ENCODE results near the gene EDAR. TPM values are rescaled to one million over a fixed set of nuclear protein-coding genes. Genes with fewer than 3 reads are reported as not detected.

Gene EDAR
- total and polyA plus RNA-seq, 2 of the 4 experiments (the other 2 are of a cell fraction) = not detected

DNA sequence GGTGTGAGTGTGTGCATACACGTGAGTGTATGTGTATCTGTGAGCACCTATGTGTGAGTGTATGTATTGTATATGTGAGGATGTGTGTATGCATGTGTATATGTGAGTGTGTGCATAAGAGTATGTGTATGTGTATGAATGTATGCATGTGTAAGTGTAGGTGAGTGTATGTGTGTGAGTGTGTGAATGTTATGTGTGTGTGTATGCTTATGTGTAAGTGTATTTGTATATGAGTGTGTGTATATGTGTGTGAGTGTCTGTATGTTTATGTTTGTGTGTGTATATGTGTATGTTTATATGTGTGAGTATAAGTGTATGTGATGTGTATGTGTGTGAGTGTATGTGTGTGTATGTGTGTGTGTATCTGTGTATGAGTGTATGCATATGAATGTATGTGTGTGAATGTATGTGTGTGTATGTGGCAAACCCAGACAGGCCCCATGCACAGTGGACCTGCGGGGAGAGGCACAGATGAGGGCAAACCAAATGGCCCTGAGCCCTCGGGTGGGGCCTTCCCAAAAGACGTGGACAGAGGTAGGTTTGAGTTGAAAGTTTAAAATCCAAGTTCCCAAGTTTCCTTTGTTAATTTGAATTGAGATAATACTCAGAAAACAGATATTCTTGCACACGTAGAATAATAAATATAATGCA lies 51.5 kb downstream of the EDAR start:
- WGBS, 2 experiments (ENCODE audit: extremely low coverage in 2 of 2, insufficient read length in 1 of 2) = no CpG with 5 or more reads among the region's 5 CpGs
- H2BK15ac ChIP-seq (ENCODE audit: low read depth, low read length) = no peak overlapping the region
- peak overlapping the region; percentile 72 for H2BK5ac ChIP-seq (ENCODE audit: low read depth, low read length, poor library complexity, severe bottlenecking)
- no peak for DNase-seq
- no TSS peak for BruUV-seq (replicated peaks)
- peaks cover 86% of the 10 kb centered on the region for H3K27me3 ChIP-seq (ENCODE audit: control insufficient read depth, insufficient read depth, low read length)
- no peak overlapping the region for H3K4me3 ChIP-seq (ENCODE audit: insufficient read depth, low read depth, low read length)
- CTCF ChIA-PET = no interaction called here
- H3K23ac ChIP-seq (ENCODE audit: low read depth, low read length) = no peak overlapping the region
- no peaks in the 10 kb centered on the region for H3K36me3 ChIP-seq (ENCODE audit: control insufficient read depth, insufficient read depth, low read length)
- intact Hi-C loops (cut with micrococcal nuclease) = no loop called here
- POLR2A ChIA-PET (ENCODE audit: unreplicated experiment) = no interaction called here
- no peak overlapping the region for H3K9ac ChIP-seq (ENCODE audit: low read depth, low read length)
- no peak overlapping the region for H3K4ac ChIP-seq (ENCODE audit: low read depth, low read length)
- H3K9me1 ChIP-seq (ENCODE audit: insufficient read depth, low read length) = no peaks in the 10 kb centered on the region
- no peak overlapping the region for H3K14ac ChIP-seq (replicated peaks; ENCODE audit: low read depth, low read length)
- H3K9me3 ChIP-seq (ENCODE audit: control insufficient read depth, insufficient read depth, low read length) = no peaks in the 10 kb centered on the region
- H3K18ac ChIP-seq (ENCODE audit: low read depth, low read length) = no peak overlapping the region
- TF ChIP-seq CEBPB (IDR thresholded peaks at IDR 0.05; ENCODE audit: low read depth, low read length) (no peak), ELK1 (IDR thresholded peaks at IDR 0.05; ENCODE audit: borderline replicate concordance, low read depth, low read length) (no peak), MXI1 (IDR thresholded peaks at IDR 0.05; ENCODE audit: borderline replicate concordance, low read depth, low read length) (no peak), NFE2L2 (IDR thresholded peaks at IDR 0.05; ENCODE audit: low read depth, low read length) (no peak), RCOR1 (IDR thresholded peaks at IDR 0.05; ENCODE audit: insufficient replicate concordance, low read length) (no peak), MAFK (IDR thresholded peaks at IDR 0.05; ENCODE audit: low read depth, low read length) (no peak), MAZ (IDR thresholded peaks at IDR 0.05; ENCODE audit: borderline replicate concordance, low read depth, low read length) (no peak), SMC3 (IDR thresholded peaks at IDR 0.05; ENCODE audit: low read depth, low read length) (no peak), FOS (IDR thresholded peaks at IDR 0.05; ENCODE audit: low read depth, low read length) (no peak), POLR2A (IDR thresholded peaks at IDR 0.05; ENCODE audit: low read depth, low read length) (no peak), RAD21 (IDR thresholded peaks at IDR 0.05; ENCODE audit: low read length) (no peak), CTCF (conservative IDR thresholded peaks at IDR 0.05; ENCODE audit: low read depth, low read length) (no peak), CHD1 (IDR thresholded peaks at IDR 0.05; ENCODE audit: low read depth, low read length) (no peak), BHLHE40 (IDR thresholded peaks at IDR 0.05; ENCODE audit: low read depth, low read length) (no peak), RFX5 (IDR thresholded peaks at IDR 0.05; ENCODE audit: low read depth, low read length) (no peak), USF2 (IDR thresholded peaks at IDR 0.05; ENCODE audit: low read depth, low read length) (no peak)
- no peak overlapping the region for H2AFZ ChIP-seq (replicated peaks; ENCODE audit: low read length, poor library complexity)
- no peak overlapping the region for H2BK120ac ChIP-seq (ENCODE audit: low read depth, low read length)
- H2BK20ac ChIP-seq (ENCODE audit: low read depth, low read length) = no peak overlapping the region
- no peak overlapping the region for H4K91ac ChIP-seq (ENCODE audit: insufficient read depth, low read depth, low read length)
- H3K4me2 ChIP-seq (ENCODE audit: low read depth, low read length) = no peak overlapping the region
- in situ Hi-C loops (cut with MboI; ENCODE audit: low sequenced_read_pairs) = no loop called here
- H3K79me1 ChIP-seq (ENCODE audit: low read depth in 1 of 2, low read length in 2 of 2) = no peaks in the 10 kb centered on the region
- H3K27ac ChIP-seq (ENCODE audit: insufficient read depth, low read length) = no peak overlapping the region
- dilution Hi-C loops (cut with HindIII; ENCODE audit: low sequenced_read_pairs, unreplicated experiment) = no loop called here
- no peak overlapping the region for H4K8ac ChIP-seq (ENCODE audit: low read depth in 2 of 2, low read length in 2 of 2)
- H2AK9ac ChIP-seq (replicated peaks; ENCODE audit: low read depth, low read length, poor library complexity) = no peak overlapping the region
- H2AK5ac ChIP-seq (ENCODE audit: low read depth, low read length) = no peak overlapping the region
- no peak overlapping the region for H3K56ac ChIP-seq (ENCODE audit: extremely low read depth, insufficient read depth, low read length)
- no peak for ATAC-seq (ENCODE audit: low read depth)
- no peak overlapping the region for H4K5ac ChIP-seq (ENCODE audit: low read depth, low read length)
- H3K4me1 ChIP-seq (ENCODE audit: control insufficient read depth, insufficient read depth, low read length) = no peaks in the 10 kb centered on the region
- H4K20me1 ChIP-seq (ENCODE audit: insufficient read depth, low read length) = no peaks in the 10 kb centered on the region

All from IMR-90 (cell line).